GM19452 (cell line): ENCODE data around the gene GJC2.
"Not testable (repeated sequence)": the region's sequence is repeated elsewhere in the genome, so short reads cannot be mapped to it uniquely, and the experiment has no call there.

Experiments
- ATAC-seq: cut with Tn5 transposase; IDR thresholded peaks from one replicate; pipeline ENCODE4 v1.9.1; 2021; ENCODE audit not compliant: unreplicated experiment

GJC2 gene

DNA sequence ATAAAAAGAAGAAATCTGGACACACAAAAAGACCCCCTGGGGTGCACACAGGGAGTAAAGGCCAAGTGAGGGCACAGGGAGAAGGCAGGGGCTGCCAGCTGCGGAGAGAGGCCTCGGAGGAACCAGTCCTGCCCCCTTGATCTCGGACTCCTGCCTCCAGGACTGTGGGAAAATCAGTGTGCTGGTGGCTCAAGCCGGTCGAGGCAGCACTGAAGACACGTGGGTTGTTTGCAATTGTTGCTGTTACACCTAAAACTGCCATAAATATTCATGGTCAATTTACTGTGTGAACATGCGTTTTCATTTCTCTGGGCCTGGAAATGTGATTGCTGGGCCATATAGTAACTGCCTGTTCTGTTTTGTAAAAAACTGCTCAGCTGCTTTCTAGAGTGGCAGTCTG lies 34.4 kb downstream of the GJC2 start:
- no peak for ATAC-seq

GRCh38 chr1:228185641-228185965 lies 35.9 kb downstream of the GJC2 start:
- ATAC-seq, result no peak

DNA sequence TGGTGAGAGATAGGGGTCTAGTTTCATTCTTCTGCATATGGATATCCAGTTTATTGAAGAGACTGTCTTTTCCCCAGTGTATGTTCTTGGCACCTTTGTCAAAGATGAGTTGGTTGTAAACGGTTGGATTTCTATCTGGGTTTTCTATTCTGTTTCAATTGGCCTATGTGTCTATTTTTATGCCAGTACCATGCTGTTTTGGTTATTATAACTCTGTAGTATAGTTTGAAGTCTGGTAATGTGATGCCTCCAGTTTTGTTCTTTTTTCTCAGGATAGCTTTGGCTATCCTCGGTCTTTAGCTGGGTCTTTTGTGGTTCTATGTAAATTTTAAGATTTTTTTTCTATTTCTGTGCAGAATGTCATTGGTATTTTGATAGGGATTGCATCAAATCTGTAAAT lies 38.5 kb downstream of the GJC2 start:
- not testable (repeated sequence) for ATAC-seq

DNA sequence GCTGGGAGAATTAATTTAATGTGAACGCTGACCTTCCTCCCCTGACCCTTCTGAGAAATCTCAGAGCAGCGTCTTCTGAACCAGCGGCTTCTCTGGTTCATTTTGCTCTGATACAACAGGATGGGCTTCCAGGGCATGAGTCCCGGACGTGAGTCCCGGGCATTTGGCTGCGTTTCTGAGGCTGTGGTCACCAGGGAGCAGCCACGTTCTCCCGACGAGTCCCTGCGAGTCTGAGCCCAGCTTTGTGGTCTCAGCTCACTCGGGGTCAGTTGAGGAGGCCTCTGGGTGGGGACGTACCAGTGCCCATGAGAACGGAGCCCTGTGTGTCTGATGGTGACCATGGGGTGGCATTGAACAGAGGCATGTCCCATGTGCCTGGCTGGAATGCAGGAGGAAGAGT lies 40.5 kb downstream of the GJC2 start:
- no peak for ATAC-seq

DNA sequence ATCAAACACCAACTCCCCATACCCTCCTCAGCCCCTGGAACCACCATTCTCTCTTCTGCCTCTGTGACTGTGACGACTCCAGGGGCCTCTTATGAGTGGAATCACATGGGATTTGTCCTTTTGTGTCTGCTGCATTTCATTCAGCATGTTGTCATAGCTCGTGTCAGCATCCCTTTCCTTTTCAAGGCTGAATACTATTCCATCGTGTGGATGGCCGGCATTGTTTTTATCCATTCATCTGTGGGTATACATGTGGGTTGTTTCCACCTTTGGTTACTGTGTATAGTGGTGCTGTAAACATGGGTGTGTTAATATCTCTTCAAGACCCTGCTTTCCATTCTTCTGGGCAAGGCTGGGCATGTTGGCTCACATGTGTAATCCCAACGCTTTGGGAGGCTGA lies 41.0 kb downstream of the GJC2 start:
- no peak for ATAC-seq

- ATAC-seq, result no peak
These were observed 44.7 kb downstream of the GJC2 start for GRCh38 chr1:228194436-228194835.

- ATAC-seq, result no peak
These were observed 45.4 kb downstream of the GJC2 start for GRCh38 chr1:228194921-228195812.

- ATAC-seq, result no peak
These were observed 47.9 kb downstream of the GJC2 start for GRCh38 chr1:228197555-228198147.

DNA sequence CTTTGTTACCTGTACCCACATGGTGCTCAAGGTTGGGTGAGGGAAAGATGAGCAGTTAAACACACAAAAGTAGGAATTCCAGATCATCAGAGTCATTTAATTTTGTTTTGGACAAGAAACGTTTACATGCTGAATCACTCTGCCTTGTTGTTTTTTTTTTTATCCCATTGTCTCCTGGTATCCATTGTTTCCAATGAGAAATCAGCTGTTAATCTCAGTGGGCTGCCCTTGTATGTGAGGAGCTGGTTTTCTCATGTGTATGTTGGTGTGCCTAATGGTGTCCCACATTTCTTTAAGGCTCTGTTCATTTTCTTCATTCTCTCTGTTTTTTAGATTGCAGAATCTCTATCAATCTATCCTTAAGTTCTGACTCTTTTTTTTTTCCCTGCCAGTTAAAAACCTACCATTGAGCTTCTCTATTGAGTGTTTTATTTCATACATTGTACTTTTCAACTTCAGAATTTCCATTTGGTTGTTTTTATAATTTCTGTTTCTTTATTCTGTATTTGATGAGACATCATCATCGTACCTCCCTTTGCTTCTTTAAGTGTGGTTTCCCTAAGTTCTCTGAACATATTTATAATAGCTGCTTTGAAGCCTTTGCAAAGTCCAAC lies 49.4 kb downstream of the GJC2 start:
- no peak for ATAC-seq

DNA sequence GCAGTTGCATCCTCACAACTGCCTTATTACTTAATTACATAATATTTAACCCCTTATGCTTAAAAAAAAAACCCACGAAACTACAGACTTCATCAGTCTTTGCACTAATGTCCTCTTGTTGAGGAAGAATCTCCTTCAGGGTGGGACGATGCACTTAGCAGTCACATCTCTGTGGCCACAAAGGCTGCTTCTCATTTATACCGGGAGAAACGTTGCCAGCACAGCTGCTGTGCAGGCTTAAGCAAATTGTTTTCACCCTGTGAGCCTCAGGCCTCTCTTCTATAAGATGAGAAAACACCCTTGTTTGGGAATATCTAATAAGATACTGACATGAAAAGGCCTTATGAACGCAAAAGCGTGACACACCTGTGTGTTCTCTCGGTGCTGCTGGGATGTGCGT lies 55.2 kb downstream of the GJC2 start:
- no peak for ATAC-seq

GRCh38 chr1:228205526-228206436 lies 56.1 kb downstream of the GJC2 start:
- no peak for ATAC-seq

DNA sequence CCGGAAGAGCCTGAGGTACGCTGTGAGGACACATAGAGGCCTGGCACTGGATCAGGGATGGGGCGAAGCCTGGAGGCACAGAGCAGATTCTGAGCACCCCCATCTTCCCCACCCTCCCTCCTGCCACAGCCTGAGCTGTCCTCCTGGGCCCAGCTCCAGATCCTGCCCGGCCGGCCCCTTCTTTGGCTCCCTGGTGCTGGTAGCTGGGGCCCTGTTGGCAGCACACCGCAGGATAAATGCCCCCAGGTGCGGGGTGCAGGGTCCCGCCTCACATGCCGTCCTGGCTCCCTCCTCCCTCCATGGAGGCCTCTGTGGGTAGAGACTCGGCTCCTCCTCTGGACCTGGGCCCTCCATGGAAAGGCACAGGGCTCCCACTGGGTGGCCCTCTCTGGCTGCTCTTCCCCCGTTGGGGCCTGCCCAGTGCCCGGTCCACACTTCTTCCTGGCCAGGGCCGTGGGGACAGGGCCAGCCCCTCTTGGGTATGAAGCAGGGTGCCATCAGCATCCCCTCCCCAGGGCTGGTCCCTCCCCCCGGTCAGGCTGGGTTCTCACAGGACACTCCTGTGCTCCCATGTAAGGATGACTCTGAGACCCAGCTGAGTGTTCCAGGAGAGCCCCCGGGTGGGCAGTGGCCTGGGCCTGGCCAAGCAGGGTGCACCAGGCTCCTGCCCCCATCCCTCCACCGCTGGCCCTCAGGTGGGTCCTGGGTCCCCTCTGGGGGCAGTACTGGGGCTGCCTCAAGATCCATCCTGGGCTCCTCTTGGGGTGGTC lies 57.0 kb downstream of the GJC2 start:
- ATAC-seq, result no peak

DNA sequence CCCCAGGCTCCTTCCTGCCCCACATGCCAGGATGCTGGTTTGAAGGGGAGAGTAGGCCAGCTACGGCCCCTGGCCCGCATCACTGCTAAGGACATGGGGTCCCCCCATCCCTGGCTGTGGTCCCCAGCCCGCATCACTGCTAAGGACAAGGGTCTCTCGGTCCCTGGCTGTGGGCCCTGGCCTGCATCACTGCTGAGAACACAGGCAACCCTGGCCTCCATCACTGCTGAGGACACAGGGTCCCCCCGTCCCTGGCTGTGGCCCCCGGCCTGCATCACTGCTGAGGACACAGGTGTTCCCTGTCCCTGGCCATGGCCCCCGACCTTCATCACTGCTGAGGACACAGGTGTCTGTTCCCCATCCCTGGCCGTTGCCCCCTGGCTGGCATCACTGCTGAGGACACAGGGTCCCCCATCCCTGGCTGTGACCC lies 57.7 kb downstream of the GJC2 start:
- no peak for ATAC-seq

DNA sequence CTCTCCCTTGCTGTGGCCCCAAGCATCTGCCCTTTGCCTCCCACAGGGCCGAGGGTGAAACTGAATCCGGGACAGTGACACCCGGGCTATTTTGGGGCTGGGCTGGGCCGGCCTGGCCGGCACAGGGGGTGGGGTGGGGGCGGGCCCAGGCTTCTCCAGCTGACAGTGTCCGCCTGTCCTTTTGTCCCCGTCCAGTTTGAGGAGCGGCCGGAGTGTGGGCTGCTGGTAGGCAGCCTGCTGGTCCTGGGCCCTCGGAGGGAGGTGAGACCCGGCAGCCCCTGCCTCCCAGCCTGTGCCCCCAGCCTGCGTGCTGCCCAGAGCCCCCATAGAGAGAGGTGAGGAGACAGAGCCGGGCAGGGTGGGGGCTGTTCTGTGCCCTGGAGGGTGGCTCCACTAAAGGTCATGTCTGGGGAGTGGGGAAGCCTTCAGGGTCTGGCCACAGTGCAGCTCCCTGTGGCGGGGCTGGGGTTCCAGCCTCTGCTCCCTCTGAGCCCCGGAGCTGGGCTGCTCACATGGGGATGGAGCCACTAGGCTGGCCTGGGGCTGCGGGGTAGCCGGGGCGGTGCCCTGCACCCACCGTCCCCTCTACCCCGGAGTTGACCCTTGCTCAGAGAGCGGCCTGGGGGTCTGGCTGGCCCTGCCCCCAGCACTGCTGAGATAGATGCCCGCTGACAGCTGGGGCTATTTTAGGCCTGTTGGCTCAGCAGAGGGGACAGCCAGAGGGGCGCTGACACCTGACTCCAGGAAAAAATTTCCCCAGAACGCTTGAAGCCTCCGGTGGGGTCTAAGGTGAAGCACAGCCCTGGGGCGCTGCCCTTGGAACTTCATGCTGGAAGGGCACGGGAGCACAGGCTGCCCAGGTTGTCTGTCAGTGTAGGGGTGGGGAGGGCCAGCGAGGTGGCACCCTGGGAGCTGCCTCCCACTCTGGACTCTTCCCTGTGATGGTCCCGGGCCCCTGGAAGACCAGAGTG lies 58.4 kb downstream of the GJC2 start, which contains the start of gene OBSCN:
Gene OBSCN, plus strand, starts transcription at position 194 of the 971 bp plus-strand sequence. CDS start 3,740 bp downstream, outside the sequence.
- no peak for ATAC-seq

GRCh38 chr1:228208831-228209551 lies 59.3 kb downstream of the GJC2 start:
- ATAC-seq, result no peak
